GM04504 (cell line): Measurements from ENCODE around the gene EID1.
A peak's percentile ranks its signal among the peaks of the same experiment; 100 is the strongest.
"Not testable (repeated sequence)": the region's sequence is repeated elsewhere in the genome, so short reads cannot be mapped to it uniquely, and the experiment has no call there.

Experiments
- DNase-seq: peaks from one replicate; pipeline ENCODE4 v3.0.0-alpha.2; 2012; ENCODE audit warnings: low read depth

Gene EID1

GRCh38 chr15:48910554-48910953 lies 32.6 kb downstream of the EID1 start:
- not testable (repeated sequence) for DNase-seq

- DNase-seq = no peak
These were observed 35.2 kb downstream of the EID1 start for GRCh38 chr15:48913141-48913540.

- no peak for DNase-seq
These were observed 36.8 kb downstream of the EID1 start for GRCh38 chr15:48914717-48915116.

GRCh38 chr15:48915861-48916260 lies 37.9 kb downstream of the EID1 start:
- no peak for DNase-seq

- no peak for DNase-seq
These were observed 38.8 kb downstream of the EID1 start for GRCh38 chr15:48916721-48917120.

- no peak for DNase-seq
These were observed 44.1 kb downstream of the EID1 start for GRCh38 chr15:48922046-48922445.

- DNase-seq = no peak
These were observed 46.8 kb downstream of the EID1 start for GRCh38 chr15:48924528-48925393.

- DNase-seq = peak; percentile 70
These were observed 47.8 kb downstream of the EID1 start for GRCh38 chr15:48925714-48926223.

- no peak for DNase-seq
These were observed 51.1 kb downstream of the EID1 start for GRCh38 chr15:48928877-48929538.

GRCh38 chr15:48929661-48930060 lies 51.7 kb downstream of the EID1 start:
- DNase-seq = no peak
